Gastrocnemius medialis (tissue), 4 donors: ENCODE results near the gene PITHD1.

Experiments used
- POLR2A ChIP-seq, 2 donors: fragments of 450-650 bp; IDR thresholded peaks; one replicate each; pipeline ENCODE4 v1.6.1; 2017; ENCODE audit warnings: antibody characterized with exemption in 2 of 2, mild to moderate bottlenecking in 2 of 2, moderate library complexity in 2 of 2
- TF ChIP-seq, protein P1 (sequence below), 5 experiments: fragments of 450-650 bp in 3 of 5; fragments of 200-600 bp in 2 of 5; sonication (generic) in 2 of 5; IDR thresholded peaks in 4 of 5; conservative IDR thresholded peaks in 1 of 5; 1 replicate in 4 of 5; 2 replicates in 1 of 5; pipeline ENCODE4 v1.5.1; 2016 to 2019; ENCODE audit warnings: antibody characterized with exemption in 5 of 5, mild to moderate bottlenecking in 3 of 5, moderate library complexity in 3 of 5

DNA sequence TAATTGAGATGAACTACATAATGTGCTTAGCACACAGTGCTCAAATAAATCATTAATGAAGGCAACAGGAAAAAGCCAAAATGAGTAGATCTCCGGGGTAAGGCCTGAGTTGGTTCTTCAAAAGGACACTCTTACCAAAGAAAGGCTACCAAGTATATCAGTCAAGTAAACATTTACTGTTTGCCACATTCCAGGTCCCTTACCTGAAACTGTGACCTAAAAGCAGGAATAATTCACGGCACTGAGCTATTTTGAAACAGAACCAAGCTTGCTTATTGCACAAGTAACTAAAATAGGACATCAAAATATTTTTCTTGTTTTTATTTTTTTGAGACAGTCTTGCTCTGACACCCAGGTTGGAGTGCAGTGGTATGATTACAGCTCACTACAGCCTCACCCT, 2.0 kb upstream of the PITHD1 start:
- TF ChIP-seq, protein P1, sequence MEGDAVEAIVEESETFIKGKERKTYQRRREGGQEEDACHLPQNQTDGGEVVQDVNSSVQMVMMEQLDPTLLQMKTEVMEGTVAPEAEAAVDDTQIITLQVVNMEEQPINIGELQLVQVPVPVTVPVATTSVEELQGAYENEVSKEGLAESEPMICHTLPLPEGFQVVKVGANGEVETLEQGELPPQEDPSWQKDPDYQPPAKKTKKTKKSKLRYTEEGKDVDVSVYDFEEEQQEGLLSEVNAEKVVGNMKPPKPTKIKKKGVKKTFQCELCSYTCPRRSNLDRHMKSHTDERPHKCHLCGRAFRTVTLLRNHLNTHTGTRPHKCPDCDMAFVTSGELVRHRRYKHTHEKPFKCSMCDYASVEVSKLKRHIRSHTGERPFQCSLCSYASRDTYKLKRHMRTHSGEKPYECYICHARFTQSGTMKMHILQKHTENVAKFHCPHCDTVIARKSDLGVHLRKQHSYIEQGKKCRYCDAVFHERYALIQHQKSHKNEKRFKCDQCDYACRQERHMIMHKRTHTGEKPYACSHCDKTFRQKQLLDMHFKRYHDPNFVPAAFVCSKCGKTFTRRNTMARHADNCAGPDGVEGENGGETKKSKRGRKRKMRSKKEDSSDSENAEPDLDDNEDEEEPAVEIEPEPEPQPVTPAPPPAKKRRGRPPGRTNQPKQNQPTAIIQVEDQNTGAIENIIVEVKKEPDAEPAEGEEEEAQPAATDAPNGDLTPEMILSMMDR (IDR thresholded peaks at IDR 0.05 in 4 of 5, conservative IDR thresholded peaks at IDR 0.05 in 1 of 5) = no peak
- no peak for TF ChIP-seq POLR2A (IDR thresholded peaks at IDR 0.05)
